Measurements from ENCODE around the gene PRKCZ.

GRCh38 chr1:2186901-2187300, 136.7 kb downstream of the PRKCZ start:
- TF ChIP-seq POLR2A (IDR thresholded peaks at IDR 0.05) (no peak), CTCF (IDR thresholded peaks at IDR 0.05) (no peak)
